Measurements from ENCODE around the gene CPED1.

Gene CPED1

GRCh38 chr7:121083790-121084251 lies 95.3 kb downstream of the CPED1 start:
- Histone ChIP-seq H3K79me2 (ENCODE audit: insufficient read depth, low read length) (no peaks in the 10 kb centered on the region), H3K4me1 (ENCODE audit: insufficient read depth, low read length, severe bottlenecking) (no peaks in the 10 kb centered on the region), H3K27ac (ENCODE audit: low read depth, low read length, poor library complexity, severe bottlenecking) (no peak overlapping the region), H3K9me3 (ENCODE audit: low read length) (no peaks in the 10 kb centered on the region), H2AFZ (ENCODE audit: low read length) (no peak overlapping the region), H3K9ac (ENCODE audit: low read length) (no peak overlapping the region), H3F3A (ENCODE audit: insufficient read depth, low read length) (no peaks in the 10 kb centered on the region), H3K27me3 (ENCODE audit: insufficient read depth, low read length) (no peaks in the 10 kb centered on the region), H3K36me3 (ENCODE audit: insufficient read depth, low read length) (no peaks in the 10 kb centered on the region), H3K9me2 (ENCODE audit: low read depth, low read length) (no peaks in the 10 kb centered on the region), H3K4me2 (ENCODE audit: low read length) (no peak overlapping the region), H3K4me3 (ENCODE audit: low read depth, low read length, poor library complexity, severe bottlenecking) (no peak overlapping the region), H4K20me1 (ENCODE audit: insufficient read depth, low read length) (no peaks in the 10 kb centered on the region)
- no peak for TF ChIP-seq EZH2 (IDR thresholded peaks at IDR 0.05; ENCODE audit: borderline replicate concordance, low read length)
- TF ChIP-seq, protein P1, sequence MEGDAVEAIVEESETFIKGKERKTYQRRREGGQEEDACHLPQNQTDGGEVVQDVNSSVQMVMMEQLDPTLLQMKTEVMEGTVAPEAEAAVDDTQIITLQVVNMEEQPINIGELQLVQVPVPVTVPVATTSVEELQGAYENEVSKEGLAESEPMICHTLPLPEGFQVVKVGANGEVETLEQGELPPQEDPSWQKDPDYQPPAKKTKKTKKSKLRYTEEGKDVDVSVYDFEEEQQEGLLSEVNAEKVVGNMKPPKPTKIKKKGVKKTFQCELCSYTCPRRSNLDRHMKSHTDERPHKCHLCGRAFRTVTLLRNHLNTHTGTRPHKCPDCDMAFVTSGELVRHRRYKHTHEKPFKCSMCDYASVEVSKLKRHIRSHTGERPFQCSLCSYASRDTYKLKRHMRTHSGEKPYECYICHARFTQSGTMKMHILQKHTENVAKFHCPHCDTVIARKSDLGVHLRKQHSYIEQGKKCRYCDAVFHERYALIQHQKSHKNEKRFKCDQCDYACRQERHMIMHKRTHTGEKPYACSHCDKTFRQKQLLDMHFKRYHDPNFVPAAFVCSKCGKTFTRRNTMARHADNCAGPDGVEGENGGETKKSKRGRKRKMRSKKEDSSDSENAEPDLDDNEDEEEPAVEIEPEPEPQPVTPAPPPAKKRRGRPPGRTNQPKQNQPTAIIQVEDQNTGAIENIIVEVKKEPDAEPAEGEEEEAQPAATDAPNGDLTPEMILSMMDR (IDR thresholded peaks at IDR 0.05; ENCODE audit: low read length) = no peak

DNA sequence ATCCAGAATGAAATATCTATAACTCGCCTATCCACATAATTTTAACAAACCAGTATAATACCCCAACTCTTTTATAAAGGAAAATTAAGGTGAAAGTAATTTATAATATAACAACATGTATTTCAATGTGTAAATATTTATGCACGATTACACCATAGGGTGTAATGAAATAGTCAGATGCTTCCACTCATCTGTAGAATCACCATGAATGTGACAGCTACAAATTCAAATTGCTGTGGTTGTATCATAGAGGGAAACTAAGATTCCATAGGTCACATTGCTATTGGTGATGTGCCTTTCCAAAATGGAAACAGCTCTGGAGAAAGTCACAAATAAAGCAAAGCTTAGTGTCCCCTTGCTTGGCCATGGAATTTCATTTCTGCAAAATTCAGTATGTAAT lies 95.7 kb downstream of the CPED1 start:
- Histone ChIP-seq H3K9ac (ENCODE audit: low read length) (no peak overlapping the region), H3K27me3 (ENCODE audit: insufficient read depth, low read length) (no peaks in the 10 kb centered on the region), H3F3A (ENCODE audit: insufficient read depth, low read length) (no peaks in the 10 kb centered on the region), H3K9me2 (ENCODE audit: low read depth, low read length) (no peaks in the 10 kb centered on the region), H3K9me3 (ENCODE audit: low read length) (no peaks in the 10 kb centered on the region), H3K4me1 (ENCODE audit: insufficient read depth, low read length, severe bottlenecking) (no peaks in the 10 kb centered on the region), H3K4me2 (ENCODE audit: low read length) (no peak overlapping the region), H2AFZ (ENCODE audit: low read length) (no peak overlapping the region), H3K4me3 (ENCODE audit: low read depth, low read length, poor library complexity, severe bottlenecking) (no peak overlapping the region), H3K27ac (ENCODE audit: low read depth, low read length, poor library complexity, severe bottlenecking) (no peak overlapping the region), H4K20me1 (ENCODE audit: insufficient read depth, low read length) (no peaks in the 10 kb centered on the region), H3K79me2 (ENCODE audit: insufficient read depth, low read length) (no peaks in the 10 kb centered on the region), H3K36me3 (ENCODE audit: insufficient read depth, low read length) (no peaks in the 10 kb centered on the region)
- TF ChIP-seq, protein P1 (IDR thresholded peaks at IDR 0.05; ENCODE audit: low read length) = no peak
- TF ChIP-seq EZH2 (IDR thresholded peaks at IDR 0.05; ENCODE audit: borderline replicate concordance, low read length) = no peak

GRCh38 chr7:121084748-121085336 lies 96.3 kb downstream of the CPED1 start:
- H3K9me3 ChIP-seq (ENCODE audit: low read length) = no peaks in the 10 kb centered on the region
- H3K27ac ChIP-seq (ENCODE audit: low read depth, low read length, poor library complexity, severe bottlenecking) = no peak overlapping the region
- H3K9me2 ChIP-seq (ENCODE audit: low read depth, low read length) = no peaks in the 10 kb centered on the region
- TF ChIP-seq EZH2 (IDR thresholded peaks at IDR 0.05; ENCODE audit: borderline replicate concordance, low read length) = no peak
- TF ChIP-seq, protein P1 (IDR thresholded peaks at IDR 0.05; ENCODE audit: low read length) = no peak
- no peak overlapping the region for H3K4me2 ChIP-seq (ENCODE audit: low read length)
- H3K27me3 ChIP-seq (ENCODE audit: insufficient read depth, low read length) = no peaks in the 10 kb centered on the region
- H3K4me1 ChIP-seq (ENCODE audit: insufficient read depth, low read length, severe bottlenecking) = no peaks in the 10 kb centered on the region
- no peaks in the 10 kb centered on the region for H4K20me1 ChIP-seq (ENCODE audit: insufficient read depth, low read length)
- H3F3A ChIP-seq (ENCODE audit: insufficient read depth, low read length) = no peaks in the 10 kb centered on the region
- H3K9ac ChIP-seq (ENCODE audit: low read length) = no peak overlapping the region
- no peaks in the 10 kb centered on the region for H3K79me2 ChIP-seq (ENCODE audit: insufficient read depth, low read length)
- no peak overlapping the region for H3K4me3 ChIP-seq (ENCODE audit: low read depth, low read length, poor library complexity, severe bottlenecking)
- H2AFZ ChIP-seq (ENCODE audit: low read length) = no peak overlapping the region
- no peaks in the 10 kb centered on the region for H3K36me3 ChIP-seq (ENCODE audit: insufficient read depth, low read length)

All from OCI-LY1 (cell line).